ENCODE data around the gene NUP210.
"Not testable (repeated sequence)": the region's sequence is repeated elsewhere in the genome, so short reads cannot be mapped to it uniquely, and the experiment has no call there.

Gene NUP210

DNA sequence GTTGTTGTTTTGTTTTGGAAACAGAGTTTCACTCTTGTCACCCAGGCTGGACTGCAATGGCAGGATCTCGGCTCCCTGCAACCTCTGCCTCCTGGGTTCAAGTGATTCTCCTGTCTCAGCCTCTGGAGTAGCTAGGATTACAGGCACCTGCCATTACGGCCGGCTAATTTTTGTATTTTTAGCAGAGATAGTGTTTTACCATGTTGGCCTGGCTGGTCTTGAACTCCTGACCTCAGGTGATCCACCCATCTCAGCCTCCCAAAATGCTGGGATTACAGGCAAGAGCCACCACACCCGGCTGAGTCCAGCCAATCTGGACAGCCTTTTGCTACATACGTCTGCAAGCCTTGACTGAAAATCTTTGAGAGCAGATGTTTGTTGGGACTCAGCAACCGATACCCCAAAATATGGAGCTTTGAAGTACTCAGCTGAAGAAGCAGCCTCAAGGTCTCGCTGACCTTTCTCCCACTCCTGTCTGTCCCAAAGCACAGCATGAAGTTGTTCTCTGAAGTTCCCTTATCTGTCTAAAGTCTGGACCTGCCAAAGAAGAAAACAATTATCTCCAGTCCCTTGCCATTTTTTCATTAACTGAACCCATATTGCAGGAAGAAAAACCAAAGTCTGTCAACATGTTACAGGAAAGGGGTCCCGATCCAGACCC, 9.6 kb upstream of the NUP210 start:
- DNase-seq, result no peak

- not testable (repeated sequence) for DNase-seq
Measured at GRCh38 chr3:13428678-13429077, 8.6 kb upstream of the NUP210 start.

DNA sequence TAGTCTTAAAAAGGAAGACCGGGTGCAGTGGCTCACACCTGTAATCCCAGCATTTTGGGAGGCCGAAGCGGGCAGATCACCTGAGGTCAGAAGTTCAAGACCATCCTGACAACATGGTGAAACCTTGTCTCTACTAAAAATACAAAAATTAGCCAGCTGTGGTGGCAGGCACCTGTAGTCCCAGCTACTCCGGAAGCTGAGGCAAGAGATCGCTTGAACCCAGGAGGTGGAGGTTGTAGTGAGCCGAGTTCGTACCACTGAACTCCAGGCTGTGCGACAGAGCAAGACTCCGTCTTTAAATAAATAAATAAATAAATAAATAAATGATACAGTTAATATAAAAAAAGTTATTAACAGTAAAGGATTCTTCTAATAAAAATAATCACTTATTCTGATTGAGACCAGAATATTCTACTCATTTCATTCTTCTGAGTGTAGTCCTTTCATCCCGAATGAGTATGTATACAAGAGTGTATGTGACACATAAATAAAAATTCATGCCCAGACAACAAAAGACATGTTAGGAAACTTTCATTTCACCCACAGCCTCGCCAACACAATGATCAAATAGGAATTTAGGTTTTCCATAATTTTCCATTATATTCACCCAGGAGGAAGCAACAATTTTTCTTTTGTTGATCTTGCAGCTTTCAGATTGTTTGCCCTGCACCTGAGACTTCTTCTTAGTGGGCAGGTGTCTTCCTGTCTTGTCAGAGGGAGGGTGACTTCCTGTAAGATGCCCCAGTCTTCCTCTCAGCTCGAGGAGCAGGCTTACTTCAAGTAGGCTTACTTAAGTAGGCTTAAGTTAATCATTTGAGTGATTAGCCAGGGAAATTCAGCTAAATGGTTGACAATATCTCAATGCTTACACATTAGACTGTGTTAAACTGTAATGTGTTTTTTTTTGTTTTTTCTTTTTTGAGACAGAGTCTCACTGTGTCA, 7.8 kb upstream of the NUP210 start:
- peak in 1 of 2 donors; percentile 21 for DNase-seq

GRCh38 chr3:13426591-13426990, 6.5 kb upstream of the NUP210 start:
- DNase-seq, result no peak

DNA sequence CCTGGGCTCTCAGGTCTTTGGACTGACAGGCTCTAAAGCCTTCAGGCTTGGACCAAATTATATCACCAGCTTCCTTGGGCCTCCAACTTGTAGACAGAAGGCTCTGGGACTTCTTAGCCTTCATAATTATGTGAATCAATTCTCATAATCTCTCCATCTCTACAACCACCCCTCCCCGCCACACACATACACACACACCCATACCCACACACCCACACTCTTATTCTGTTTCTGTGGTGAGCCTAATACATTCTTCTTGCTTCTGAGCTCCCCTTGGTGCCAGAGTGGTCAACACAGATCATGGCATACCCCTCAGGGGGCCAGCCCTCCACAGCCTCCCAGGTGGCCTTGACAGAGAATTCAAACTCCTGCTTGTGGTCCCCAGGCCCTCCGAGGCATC, 5.6 kb upstream of the NUP210 start:
- no peak for DNase-seq

DNA sequence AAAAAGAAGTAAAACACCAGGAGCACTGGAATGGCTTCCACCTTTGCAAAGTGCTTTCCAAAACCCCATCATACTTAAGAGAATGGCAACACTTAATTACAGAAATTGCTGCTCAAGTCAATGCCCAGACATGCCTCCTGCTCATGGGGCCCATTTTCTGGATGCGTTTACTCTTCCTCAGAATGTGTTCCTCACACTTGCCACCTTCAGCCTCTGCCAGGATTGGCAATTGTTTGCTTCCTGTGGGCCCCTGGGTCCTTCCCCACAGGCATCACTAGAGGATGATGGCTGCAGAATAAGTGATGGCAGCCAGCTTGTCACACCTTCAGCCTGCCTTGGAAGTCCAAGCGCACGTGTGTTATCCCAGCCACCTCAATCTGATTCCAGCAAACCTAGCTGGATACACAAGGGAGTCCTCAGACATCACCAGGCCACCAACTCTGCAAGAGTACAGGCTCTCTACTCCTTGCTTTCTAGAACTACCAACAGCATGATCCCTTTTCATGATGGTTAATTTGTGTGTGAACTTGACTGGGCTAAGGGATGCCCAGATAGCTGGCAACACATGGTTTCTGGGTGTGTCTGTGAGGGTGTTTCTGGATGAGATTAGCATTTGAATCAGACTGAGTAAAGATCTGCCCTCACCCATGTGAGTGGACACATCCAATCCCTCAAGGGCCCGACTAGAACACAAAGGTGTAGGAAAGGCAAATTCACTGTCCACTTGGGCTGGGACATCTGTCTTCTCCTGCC, 4.9 kb upstream of the NUP210 start:
- DNase-seq, result no peak

DNA sequence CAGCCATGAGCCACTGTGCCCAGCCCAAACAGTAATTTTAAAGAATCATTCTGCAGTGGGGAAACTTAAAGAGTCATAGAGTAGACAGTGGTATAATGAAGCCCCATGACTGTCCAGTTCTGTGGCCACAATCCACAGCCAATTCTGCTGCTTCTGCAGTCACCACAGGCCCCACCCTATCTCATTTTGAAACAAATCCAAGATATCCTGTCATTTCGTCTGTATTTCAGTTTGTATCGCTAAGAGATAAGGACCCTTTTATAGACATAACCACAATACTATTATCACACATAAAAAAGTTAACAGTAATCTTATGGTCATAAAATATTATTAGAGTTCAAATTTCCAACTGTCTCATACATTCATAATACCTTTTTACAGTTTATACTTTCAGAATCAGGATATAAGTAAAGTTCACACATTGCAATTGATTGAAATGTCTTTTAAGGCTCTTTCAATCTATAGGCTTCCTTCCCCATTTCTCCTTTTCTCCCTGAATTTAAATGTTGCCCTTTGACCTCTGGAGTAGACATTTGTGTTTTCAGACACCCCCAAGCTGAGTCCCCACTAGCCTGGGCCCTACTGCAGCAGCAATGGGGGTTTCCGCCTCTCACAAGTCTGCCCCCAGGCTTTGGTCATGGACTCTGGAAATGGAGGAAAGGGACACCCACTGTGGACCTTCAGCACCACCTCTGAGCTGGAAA, 4.2 kb upstream of the NUP210 start:
- no peak for DNase-seq

- peak; percentile 75 to 76 for DNase-seq
Measured at GRCh38 chr3:13420831-13421765, 976 bp upstream of the NUP210 start.

GRCh38 chr3:13419505-13420044, 547 bp downstream of the NUP210 start:
- peak; percentile 53 to 68 for DNase-seq

GRCh38 chr3:13417166-13417947, 2.8 kb downstream of the NUP210 start:
- no peak for DNase-seq

- peak in 1 of 2 donors; percentile 34 for DNase-seq
Measured at GRCh38 chr3:13415997-13416793, 3.9 kb downstream of the NUP210 start.

GRCh38 chr3:13415236-13415986, 4.7 kb downstream of the NUP210 start:
- DNase-seq, result no peak

DNA sequence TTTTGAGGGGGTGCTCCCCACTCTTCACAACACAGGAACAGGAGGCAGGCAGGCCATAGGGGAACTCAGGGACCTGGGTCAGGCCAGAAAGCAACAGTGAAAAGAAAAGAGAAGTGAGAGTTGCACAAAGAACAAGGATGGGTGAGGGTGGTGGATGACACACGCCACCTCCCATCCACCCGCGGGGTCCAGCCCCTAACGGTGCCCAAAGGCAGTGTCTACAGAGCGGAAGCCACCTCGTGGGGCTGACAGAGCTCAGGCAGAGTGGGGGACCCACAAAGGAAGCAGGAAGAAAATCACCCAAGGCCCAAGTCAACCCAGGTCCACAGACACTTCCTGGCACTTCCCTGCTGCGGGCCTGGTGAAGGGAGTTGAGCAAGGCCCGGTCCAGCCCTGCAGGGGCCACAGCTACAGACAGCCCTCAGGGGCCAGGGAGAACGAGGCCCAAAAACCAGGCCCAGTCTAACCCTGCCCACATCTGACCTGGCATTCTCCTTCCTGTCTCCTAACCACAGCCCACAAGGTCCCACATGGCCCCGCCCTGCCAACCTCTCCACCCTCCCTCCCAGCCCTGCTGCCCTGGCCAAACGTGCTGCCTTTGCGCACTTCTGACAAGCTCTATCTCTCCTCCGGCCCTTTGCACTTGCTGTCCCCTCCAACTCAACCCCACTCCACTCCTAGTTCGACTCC, 5.9 kb downstream of the NUP210 start:
- peak; percentile 62 to 72 for DNase-seq

- DNase-seq, result no peak
Measured at GRCh38 chr3:13411186-13411860, 8.8 kb downstream of the NUP210 start.

- DNase-seq, result no peak
Measured at GRCh38 chr3:13408890-13409289, 11.2 kb downstream of the NUP210 start.

DNA sequence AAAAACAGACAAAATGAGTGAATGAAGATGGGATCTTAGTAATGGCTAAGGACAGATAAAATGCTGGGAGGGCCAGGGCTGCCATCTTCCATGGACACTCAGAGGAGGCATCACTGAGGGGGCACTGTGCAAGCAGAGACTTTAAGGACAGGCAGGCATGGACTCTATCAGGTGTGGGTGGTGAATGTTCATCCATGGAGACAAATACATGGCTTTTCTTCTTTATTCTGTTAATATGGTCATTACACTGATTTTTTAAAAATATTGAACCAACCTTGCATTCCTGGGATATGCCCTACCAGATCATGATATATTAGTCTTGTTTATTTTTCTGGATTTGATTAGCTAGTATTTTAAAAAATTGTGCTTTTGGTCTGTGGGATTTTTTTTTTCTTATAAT, 12.2 kb downstream of the NUP210 start:
- no peak for DNase-seq

DNA sequence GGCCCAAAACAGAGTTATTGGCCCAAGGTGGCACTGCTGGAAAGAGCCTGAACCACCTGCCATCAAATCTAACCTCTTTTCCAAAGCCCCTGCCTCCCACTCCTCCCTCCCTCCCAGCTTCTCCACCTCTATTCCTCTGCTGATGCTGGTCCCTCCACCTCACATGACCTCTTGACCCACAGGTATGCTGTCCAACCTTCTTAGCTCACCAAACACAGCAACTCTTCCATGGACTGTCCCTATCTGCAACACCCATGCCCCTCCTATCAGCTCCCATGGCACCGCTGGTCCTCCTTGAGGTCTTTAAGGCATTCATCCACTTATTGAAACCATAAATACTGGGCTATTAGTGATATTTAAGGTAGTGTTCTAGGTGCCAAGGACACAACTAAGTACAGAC, 12.6 kb downstream of the NUP210 start:
- DNase-seq, result no peak

DNA sequence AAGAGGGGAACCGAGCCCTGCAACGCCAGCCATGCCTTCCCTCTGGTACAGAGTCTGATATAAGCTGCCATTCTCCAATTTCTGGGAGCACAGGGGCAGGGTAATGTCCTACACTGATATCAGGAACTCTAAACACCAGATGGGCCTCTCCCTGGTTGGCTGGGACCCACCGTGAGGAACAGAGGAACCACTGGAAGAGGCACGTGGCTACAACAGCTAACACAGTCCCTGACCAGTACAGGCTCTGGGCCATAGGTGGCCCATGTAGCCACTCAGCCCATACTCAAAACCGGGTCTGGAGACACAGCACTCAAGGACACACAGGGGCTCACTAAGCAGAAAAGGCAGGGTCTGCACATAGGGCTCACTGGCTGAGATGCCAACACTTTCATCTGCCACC, 13.9 kb downstream of the NUP210 start:
- DNase-seq, result no peak
